Measurements from ENCODE around the gene PGM3.

Gene PGM3

DNA sequence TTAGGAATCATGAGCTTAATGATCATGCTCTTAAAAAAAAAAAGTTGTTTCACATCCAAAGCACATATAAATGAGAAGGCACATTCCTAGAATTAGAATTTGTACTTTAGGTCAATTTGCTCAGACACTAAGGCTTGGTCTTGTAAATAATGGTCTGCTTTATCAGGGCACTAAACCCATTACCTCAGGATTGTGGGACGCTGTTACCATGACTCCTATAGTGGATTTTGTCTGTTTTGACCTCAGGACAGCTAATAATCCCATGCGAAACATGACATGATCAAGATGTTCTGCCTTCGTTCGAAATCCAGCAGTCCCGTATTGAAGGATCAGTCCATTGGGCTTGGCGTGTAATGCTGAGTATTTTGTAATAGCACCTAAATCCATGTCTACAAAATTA lies 2.4 kb downstream of the PGM3 start (continued):
- TF ChIP-seq ZNF302 (tag by site-specific recombination; IDR thresholded peaks at IDR 0.05; ENCODE audit: low read depth), result no peak

DNA sequence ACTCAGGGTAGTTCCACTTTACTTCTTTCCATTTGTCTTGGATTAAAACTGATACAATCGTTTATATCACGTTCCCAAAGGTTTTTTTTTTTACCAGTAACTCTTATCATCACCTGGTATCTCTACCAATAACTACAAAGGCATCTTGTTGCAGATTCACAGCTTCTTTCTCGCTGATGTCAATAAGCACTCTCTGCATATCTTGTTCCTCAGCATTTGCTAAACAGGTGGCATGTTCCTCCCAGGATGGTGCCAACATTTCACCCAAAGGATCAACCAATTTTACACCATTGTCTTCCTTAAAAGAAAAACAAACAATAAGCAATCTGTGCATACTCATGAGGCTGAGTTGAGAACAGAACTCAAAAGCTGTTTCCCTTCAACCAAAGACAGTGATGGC lies 4.6 kb downstream of the PGM3 start:
- H3K27ac ChIP-seq (ENCODE audit: extremely low read depth, low read depth, low read length), result no peak overlapping the region
- CTCF ChIA-PET, result interaction anchor here (0.6 to 4.6 kb wide), 6 partner anchors 16 to 685 kb away, joined by 4 to 27 read pairs (median 5); partner anchors contain the start of genes DOP1A and UBE3D
- POLR2A ChIA-PET, result no interaction called here
- no peak for TF ChIP-seq ZFP37 (tag by site-specific recombination; IDR thresholded peaks at IDR 0.05)
- no peak for TF ChIP-seq ZNF621 (tag by site-specific recombination; IDR thresholded peaks at IDR 0.05)
- H3K4me1 ChIP-seq (ENCODE audit: control insufficient read depth, insufficient read depth, low read length), result peaks cover 2% of the 10 kb centered on the region; the same call in 1 of the 2 replicates
- no peaks in the 10 kb centered on the region for H3K9me3 ChIP-seq (ENCODE audit: control insufficient read depth, insufficient read depth, low read depth, low read length)
- H3K4me3 ChIP-seq (ENCODE audit: low read depth, low read length), result no peak overlapping the region
- peaks cover 15 to 76% of the 10 kb centered on the region in 2 experiments for H3K36me3 ChIP-seq (ENCODE audit: control insufficient read depth in 2 of 2, insufficient read depth in 1 of 2, low read length in 2 of 2)

- Histone ChIP-seq H3K4me3 (ENCODE audit: low read depth, low read length) (no peak overlapping the region), H3K4me1 (ENCODE audit: control insufficient read depth, insufficient read depth, low read length) (no peaks in the 10 kb centered on the region), H3K27ac (ENCODE audit: extremely low read depth, low read depth, low read length) (no peak overlapping the region), H3K36me3 (ENCODE audit: control insufficient read depth in 2 of 2, insufficient read depth in 1 of 2, low read length in 2 of 2) (peaks cover 38 to 97% of the 10 kb centered on the region in 2 experiments), H3K9me3 (ENCODE audit: control insufficient read depth, insufficient read depth, low read depth, low read length) (no peaks in the 10 kb centered on the region)
- ChIA-PET CTCF (interaction anchor here (0.7 to 1.4 kb wide), 5 partner anchors 18 to 329 kb away, joined by 3 to 6 read pairs (median 4); partner anchors contain the start of gene DOP1A), POLR2A (no interaction called here)
- TF ChIP-seq ZNF76 (tag by site-specific recombination; IDR thresholded peaks at IDR 0.05; ENCODE audit: borderline replicate concordance, low read depth), result no peak
- TF ChIP-seq HOXA7 (CRISPR knock-in tag; IDR thresholded peaks at IDR 0.05; ENCODE audit: borderline replicate concordance), result no peak
- TF ChIP-seq ZNF555 (tag by site-specific recombination; conservative IDR thresholded peaks at IDR 0.05), result no peak
- no peak for TF ChIP-seq ZNF239 (tag by site-specific recombination; IDR thresholded peaks at IDR 0.05)
- TF ChIP-seq ZNF280C (tag by site-specific recombination; IDR thresholded peaks at IDR 0.05), result no peak
Measured at GRCh38 chr6:83185096-83185495, 8.0 kb downstream of the PGM3 start.

DNA sequence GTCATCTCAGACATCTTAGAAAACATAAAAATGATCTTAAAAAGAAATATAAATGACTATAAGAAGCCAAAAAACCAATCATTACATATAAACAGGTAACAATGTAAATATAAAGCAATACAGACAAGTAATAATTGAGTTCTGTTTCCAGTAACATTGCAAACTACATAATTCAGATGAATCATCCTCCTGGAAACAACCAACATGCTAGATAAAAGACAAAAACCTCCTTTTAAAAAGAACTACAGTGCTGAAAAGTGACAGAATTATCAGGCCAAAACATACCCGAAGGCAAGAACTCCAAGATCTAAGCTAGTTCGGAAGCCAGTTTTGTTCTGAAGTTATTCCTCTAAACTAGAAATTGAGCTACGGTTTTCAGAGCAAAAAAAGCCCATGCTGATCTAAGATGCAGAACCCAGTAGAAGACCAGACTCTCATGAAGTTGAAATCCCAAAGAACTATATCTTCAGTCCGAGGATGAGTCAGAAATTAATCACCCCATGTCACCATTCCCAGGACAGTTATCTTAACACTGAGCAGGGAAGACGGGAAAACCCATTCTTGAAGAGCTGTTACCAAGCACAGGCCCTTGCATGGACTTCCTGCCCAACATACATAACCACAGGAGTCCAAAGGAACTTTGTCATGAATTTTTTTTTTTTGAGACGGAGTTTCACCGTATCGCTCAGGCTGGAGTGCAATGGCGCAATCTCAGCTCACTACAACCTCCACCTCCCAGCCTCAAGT lies 9.8 kb downstream of the PGM3 start:
- H3K4me1 ChIP-seq (ENCODE audit: control insufficient read depth, insufficient read depth, low read length), result no peaks in the 10 kb centered on the region
- ChIA-PET CTCF (interaction anchor here (0.8 to 2.0 kb wide), 3 partner anchors 32 to 276 kb away, joined by 3 to 6 read pairs (median 3); no protein-coding TSS in a partner anchor), POLR2A (interaction anchor here (0.7 to 1.4 kb wide), 2 partner anchors 11 to 30 kb away, joined by 3 to 5 read pairs; no protein-coding TSS in a partner anchor)
- peaks cover 46 to 94% of the 10 kb centered on the region in 2 experiments for H3K36me3 ChIP-seq (ENCODE audit: control insufficient read depth in 2 of 2, insufficient read depth in 1 of 2, low read length in 2 of 2)
- no peak overlapping the region for H3K4me3 ChIP-seq (ENCODE audit: low read depth, low read length)
- H3K27ac ChIP-seq (ENCODE audit: extremely low read depth, low read depth, low read length), result no peak overlapping the region
- no peaks in the 10 kb centered on the region for H3K9me3 ChIP-seq (ENCODE audit: control insufficient read depth, insufficient read depth, low read depth, low read length)
- TF ChIP-seq ZNF169 (tag by site-specific recombination; IDR thresholded peaks at IDR 0.05) (no peak), ZNF596 (tag by site-specific recombination; IDR thresholded peaks at IDR 0.05) (no peak), ZNF157 (tag by site-specific recombination; IDR thresholded peaks at IDR 0.05) (no peak), GLIS2 (tag by site-specific recombination; IDR thresholded peaks at IDR 0.05) (no peak), ZNF324 (tag by site-specific recombination; IDR thresholded peaks at IDR 0.05) (no peak)
- TF ChIP-seq, protein P1, sequence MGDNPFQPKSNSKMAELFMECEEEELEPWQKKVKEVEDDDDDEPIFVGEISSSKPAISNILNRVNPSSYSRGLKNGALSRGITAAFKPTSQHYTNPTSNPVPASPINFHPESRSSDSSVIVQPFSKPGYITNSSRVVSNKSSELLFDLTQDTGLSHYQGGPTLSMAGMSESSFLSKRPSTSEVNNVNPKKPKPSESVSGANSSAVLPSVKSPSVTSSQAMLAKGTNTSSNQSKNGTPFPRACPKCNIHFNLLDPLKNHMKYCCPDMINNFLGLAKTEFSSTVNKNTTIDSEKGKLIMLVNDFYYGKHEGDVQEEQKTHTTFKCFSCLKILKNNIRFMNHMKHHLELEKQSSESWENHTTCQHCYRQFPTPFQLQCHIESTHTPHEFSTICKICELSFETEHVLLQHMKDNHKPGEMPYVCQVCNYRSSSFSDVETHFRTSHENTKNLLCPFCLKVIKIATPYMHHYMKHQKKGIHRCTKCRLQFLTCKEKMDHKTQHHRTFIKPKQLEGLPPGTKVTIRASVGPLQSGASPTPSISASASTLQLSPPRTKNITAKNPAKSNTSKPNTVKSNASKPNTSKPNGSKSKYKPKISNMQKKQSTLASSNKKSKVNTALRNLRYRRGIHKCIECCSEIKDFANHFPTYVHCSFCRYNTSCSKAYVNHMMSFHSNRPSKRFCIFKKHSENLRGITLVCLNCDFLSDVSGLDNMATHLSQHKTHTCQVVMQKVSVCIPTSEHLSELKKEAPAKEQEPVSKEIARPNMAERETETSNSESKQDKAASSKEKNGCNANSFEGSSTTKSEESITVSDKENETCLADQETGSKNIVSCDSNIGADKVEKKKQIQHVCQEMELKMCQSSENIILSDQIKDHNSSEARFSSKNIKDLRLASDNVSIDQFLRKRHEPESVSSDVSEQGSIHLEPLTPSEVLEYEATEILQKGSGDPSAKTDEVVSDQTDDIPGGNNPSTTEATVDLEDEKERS (tag by site-specific recombination; IDR thresholded peaks at IDR 0.05), result no peak

Measured in HEK293 (cell line).